Measurements from ENCODE around the gene GRHL3. TPM values are rescaled to one million over a fixed set of nuclear protein-coding genes. Genes with fewer than 3 reads are reported as not detected.
"Not testable (repeated sequence)": the region's sequence is repeated elsewhere in the genome, so short reads cannot be mapped to it uniquely, and the experiment has no call there.

Gene GRHL3
- total RNA-seq, 1 experiment from 2014 or later, result 1.1 TPM

DNA sequence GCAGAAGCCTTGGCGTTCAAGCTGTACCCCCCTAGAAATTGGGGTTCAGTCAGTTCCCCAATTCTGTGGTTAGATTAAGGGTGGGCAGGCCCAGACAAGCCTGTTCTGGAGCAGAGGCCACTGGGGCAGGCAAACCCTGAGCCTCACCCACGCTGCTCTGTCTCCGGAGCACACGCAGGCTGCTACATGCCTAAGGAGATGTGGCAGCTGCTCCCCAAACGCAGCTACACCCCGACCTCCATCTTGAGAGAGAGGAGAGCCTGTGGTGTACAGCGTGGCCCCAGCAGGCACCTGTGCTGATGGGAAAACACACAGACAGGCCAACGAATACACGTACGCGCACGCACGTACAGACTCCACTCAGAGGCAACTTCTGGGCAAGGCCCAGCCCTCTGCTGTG is 33.9 kb upstream of the GRHL3 start:
- POLR2A ChIA-PET (ENCODE audit: unreplicated experiment), result interaction anchor here (0.5 to 0.7 kb wide), 2 partner anchors 34 to 76 kb away, joined by 5 read pairs; partner anchors contain the start of gene GRHL3

GRCh38 chr1:24286246-24287010 is 32.7 kb upstream of the GRHL3 start:
- intact Hi-C loops (cut with micrococcal nuclease; ENCODE audit: unreplicated experiment), result no loop called here
- peak; percentile 31 to 65 for DNase-seq
- no peaks in the 10 kb centered on the region for H3K9me2 ChIP-seq (ENCODE audit: insufficient read depth)
- no peak overlapping the region for H2AFZ ChIP-seq
- peak overlapping the region; percentile 56 for H3K4me2 ChIP-seq
- peaks cover 38% of the 10 kb centered on the region for H3F3A ChIP-seq (ENCODE audit: insufficient read depth, low read depth)
- H3K9me3 ChIP-seq (ENCODE audit: insufficient read depth, low read depth), result no peaks in the 10 kb centered on the region
- H3K27ac ChIP-seq, result peak overlapping the region; percentile 65
- no peaks in the 10 kb centered on the region for H3K79me2 ChIP-seq (ENCODE audit: low read depth)
- no peaks in the 10 kb centered on the region for H3K27me3 ChIP-seq (ENCODE audit: insufficient read depth, low read depth)
- POLR2A ChIA-PET (ENCODE audit: unreplicated experiment), result interaction anchor here (0.6 kb wide), 1 partner anchor 8 kb away, joined by 5 read pairs; no protein-coding TSS in a partner anchor
- CTCF ChIA-PET, result interaction anchor here (0.6 to 1.1 kb wide), 3 partner anchors 84 to 220 kb away, joined by 3 to 7 read pairs (median 7); no protein-coding TSS in a partner anchor
- no TSS peak for BruUV-seq (replicated peaks)
- H3K36me3 ChIP-seq (ENCODE audit: low read depth), result no peaks in the 10 kb centered on the region
- no peaks in the 10 kb centered on the region for H4K20me1 ChIP-seq (ENCODE audit: insufficient read depth)
- H3K4me1 ChIP-seq (replicated peaks; ENCODE audit: insufficient read depth), result peaks cover 57% of the 10 kb centered on the region
- no peak overlapping the region for H3K4me3 ChIP-seq
- TF ChIP-seq EZH2 (IDR thresholded peaks at IDR 0.05; ENCODE audit: low read depth), result no peak
- TF ChIP-seq, protein P1, sequence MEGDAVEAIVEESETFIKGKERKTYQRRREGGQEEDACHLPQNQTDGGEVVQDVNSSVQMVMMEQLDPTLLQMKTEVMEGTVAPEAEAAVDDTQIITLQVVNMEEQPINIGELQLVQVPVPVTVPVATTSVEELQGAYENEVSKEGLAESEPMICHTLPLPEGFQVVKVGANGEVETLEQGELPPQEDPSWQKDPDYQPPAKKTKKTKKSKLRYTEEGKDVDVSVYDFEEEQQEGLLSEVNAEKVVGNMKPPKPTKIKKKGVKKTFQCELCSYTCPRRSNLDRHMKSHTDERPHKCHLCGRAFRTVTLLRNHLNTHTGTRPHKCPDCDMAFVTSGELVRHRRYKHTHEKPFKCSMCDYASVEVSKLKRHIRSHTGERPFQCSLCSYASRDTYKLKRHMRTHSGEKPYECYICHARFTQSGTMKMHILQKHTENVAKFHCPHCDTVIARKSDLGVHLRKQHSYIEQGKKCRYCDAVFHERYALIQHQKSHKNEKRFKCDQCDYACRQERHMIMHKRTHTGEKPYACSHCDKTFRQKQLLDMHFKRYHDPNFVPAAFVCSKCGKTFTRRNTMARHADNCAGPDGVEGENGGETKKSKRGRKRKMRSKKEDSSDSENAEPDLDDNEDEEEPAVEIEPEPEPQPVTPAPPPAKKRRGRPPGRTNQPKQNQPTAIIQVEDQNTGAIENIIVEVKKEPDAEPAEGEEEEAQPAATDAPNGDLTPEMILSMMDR (conservative IDR thresholded peaks at IDR 0.05), result no peak

More for the DNA sequence above, 33.9 kb upstream of the GRHL3 start:
- H3K36me3 ChIP-seq (ENCODE audit: low read depth), result no peaks in the 10 kb centered on the region
- peak overlapping the region; percentile 94 for H3K27ac ChIP-seq
- no peaks in the 10 kb centered on the region for H3K9me3 ChIP-seq (ENCODE audit: insufficient read depth, low read depth)
- 0 out of 2 replicates have a peak overlapping the region, but pooled peaks have one; percentile 28 for H3K4me2 ChIP-seq
- no peak overlapping the region for H3K4me3 ChIP-seq
- H3F3A ChIP-seq (ENCODE audit: insufficient read depth, low read depth), result peaks cover 38% of the 10 kb centered on the region
- TF ChIP-seq EZH2 (IDR thresholded peaks at IDR 0.05; ENCODE audit: low read depth), result no peak
- TF ChIP-seq, protein P1 (conservative IDR thresholded peaks at IDR 0.05), result no peak
- no peak overlapping the region for H2AFZ ChIP-seq
- peaks cover 59% of the 10 kb centered on the region for H3K4me1 ChIP-seq (replicated peaks; ENCODE audit: insufficient read depth)
- H3K27me3 ChIP-seq (ENCODE audit: insufficient read depth, low read depth), result no peaks in the 10 kb centered on the region
- H3K79me2 ChIP-seq (ENCODE audit: low read depth), result no peaks in the 10 kb centered on the region
- CTCF ChIA-PET, result interaction anchor here (0.6 kb wide), 1 partner anchor 76 kb away, joined by 15 read pairs; no protein-coding TSS in a partner anchor
- H4K20me1 ChIP-seq (ENCODE audit: insufficient read depth), result no peaks in the 10 kb centered on the region
- BruUV-seq (replicated peaks), result no TSS peak
- H3K9me2 ChIP-seq (ENCODE audit: insufficient read depth), result no peaks in the 10 kb centered on the region
- intact Hi-C loops (cut with micrococcal nuclease; ENCODE audit: unreplicated experiment), result no loop called here
- DNase-seq, result no peak

- BruUV-seq (replicated peaks); H3K27ac ChIP-seq; CTCF ChIA-PET; H3K4me3 ChIP-seq; H3K9me2 ChIP-seq (ENCODE audit: insufficient read depth); H2AFZ ChIP-seq; H3K9me3 ChIP-seq (ENCODE audit: insufficient read depth, low read depth); H3K4me2 ChIP-seq; H3K27me3 ChIP-seq (ENCODE audit: insufficient read depth, low read depth); H3K36me3 ChIP-seq (ENCODE audit: low read depth); DNase-seq; intact Hi-C loops (cut with micrococcal nuclease; ENCODE audit: unreplicated experiment); H4K20me1 ChIP-seq (ENCODE audit: insufficient read depth); H3K79me2 ChIP-seq (ENCODE audit: low read depth): not testable (repeated sequence)
- Histone ChIP-seq H3F3A (ENCODE audit: insufficient read depth, low read depth) (peaks cover 32% of the 10 kb centered on the region), H3K4me1 (replicated peaks; ENCODE audit: insufficient read depth) (peaks cover 45% of the 10 kb centered on the region)
- POLR2A ChIA-PET (ENCODE audit: unreplicated experiment), result interaction anchor here (0.6 kb wide), 1 partner anchor 87 kb away, joined by 6 read pairs; no protein-coding TSS in a partner anchor
Measured at GRCh38 chr1:24287779-24288178, 31.4 kb upstream of the GRHL3 start.

Data from PC-9 (cell line).